HG03097 (cell line): ENCODE results near the gene XRRA1.
"Not testable (repeated sequence)": the region's sequence is repeated elsewhere in the genome, so short reads cannot be mapped to it uniquely, and the experiment has no call there.

ENCODE experiments used
- ATAC-seq: cut with Tn5 transposase; IDR thresholded peaks from one replicate; pipeline ENCODE4 v1.9.1; 2021; ENCODE audit not compliant: unreplicated experiment, low FRiP score

Gene XRRA1

DNA sequence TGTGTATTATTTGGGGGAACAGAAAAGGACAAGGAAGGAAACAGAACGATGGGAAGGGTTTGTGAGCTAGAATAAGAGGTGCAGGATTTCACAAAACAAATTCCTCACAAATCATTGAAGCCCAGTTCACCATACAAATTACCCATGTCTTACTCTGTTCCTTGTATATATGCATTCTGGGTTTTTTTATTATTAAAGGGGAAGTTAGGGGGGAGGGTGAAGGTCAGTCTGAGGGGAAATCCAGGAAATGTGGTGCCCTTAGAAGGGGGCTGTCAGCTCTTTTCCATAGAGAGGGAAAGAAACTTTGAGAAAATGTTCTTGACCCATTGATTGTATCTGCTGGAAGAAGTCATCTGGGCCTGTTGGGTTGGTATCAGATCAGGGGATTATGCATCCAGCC lies 109.4 kb downstream of the XRRA1 start:
- ATAC-seq = no peak

DNA sequence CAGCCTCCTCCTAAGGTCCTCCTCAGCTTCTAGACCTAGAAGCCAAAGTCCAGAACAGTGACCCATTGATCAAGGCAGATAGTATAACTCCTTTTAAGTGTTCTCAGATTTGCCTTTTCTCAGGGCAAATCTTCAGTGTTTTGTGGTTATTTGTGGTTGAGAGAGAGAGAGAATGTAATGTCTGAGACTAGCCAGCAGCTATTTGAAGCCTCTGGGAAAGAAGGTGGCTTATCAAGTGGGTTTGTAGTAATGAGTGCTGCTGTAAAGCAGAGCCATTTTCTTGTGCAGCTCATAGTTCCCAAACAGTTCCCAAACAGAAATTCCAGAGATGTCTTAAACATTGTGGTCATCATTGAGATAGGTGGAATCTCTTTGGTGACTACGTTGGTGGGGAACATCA lies 110.7 kb downstream of the XRRA1 start:
- ATAC-seq = no peak

DNA sequence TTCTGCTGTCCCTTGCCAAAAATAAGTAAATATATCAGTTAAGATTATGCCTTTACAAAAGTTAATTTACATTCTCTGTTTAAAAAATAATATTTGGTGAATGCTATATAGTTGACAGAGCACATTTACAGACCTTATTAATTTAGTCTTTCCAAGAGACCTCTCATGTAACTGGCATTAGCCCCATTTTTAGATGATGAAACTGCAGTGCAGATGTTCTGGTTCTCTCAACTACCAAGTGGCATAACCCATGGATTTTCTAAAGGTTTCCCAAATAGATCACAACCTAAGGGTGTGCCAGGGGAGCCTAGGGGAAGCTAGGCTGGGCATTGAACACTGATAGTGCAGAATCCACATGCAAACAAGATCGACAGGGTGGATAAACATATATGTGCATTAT lies 111.7 kb downstream of the XRRA1 start:
- ATAC-seq = no peak

DNA sequence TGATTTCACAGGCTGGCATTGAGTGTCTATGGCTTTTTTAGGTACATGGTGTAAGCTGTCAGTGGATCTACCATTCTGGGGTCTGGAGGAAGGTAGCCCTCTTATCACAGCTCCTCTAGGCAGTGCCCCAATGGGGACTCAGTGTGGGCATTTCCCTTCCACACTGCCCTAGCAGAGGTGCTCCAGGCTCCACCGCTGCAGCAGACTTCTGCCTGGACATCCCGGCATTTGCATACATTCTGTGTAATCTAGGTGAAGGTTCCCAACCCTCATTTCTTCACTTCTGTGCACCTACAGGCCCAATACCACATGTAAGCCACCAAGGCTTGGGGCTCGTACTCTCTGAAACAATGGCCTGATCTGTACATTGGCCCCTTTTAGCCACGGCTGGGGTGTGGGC lies 122.0 kb downstream of the XRRA1 start:
- no peak for ATAC-seq

DNA sequence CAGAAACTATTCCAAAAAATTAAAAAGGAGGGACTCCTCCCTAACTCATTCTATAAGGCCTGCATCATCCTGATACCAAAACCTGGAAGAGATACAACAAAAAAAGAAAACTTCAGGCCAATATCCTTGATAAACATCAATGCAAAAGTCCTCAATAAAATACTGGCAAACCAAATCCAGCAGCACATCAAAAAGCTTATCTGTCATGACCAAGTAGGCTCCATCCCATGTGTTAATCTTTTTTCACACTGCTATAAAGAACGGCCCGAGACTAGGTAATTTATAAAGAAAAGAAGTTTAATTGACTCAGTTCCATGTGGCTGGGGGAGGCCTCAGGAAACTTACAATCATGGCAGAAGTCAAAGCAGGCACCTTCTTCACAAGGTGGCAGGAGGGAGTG lies 123.3 kb downstream of the XRRA1 start:
- ATAC-seq = not testable (repeated sequence)

DNA sequence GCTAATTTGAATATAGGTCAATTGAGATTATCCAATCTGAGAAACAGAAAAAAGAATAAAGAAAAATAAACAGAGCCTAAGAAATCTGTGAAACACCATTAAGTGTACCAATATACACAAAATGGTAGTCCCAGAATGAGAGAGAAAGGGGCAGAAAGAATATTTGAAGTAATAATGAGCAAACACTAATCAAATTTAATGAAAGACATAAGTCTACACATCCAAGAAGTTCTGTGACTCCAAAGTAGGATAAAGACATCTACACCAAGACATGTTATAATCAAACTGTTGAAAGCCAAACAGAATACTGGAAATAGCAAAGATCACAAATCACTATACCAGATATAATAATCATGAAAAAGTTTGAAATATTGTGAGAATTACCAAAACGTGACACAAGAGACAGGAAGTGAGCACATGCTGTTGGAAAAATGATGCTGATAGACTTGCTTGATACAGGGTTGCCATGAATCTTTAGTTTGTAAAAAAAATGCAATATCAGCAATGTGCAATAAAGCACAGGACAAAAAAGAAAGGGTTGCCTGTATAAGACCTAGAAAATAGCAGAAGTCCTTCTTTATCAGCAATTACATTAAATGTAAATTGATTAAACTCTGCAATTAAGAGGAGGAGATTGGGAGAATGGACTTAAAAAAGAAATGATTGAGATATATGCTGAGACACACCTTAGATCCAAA lies 124.5 kb downstream of the XRRA1 start:
- ATAC-seq = no peak

DNA sequence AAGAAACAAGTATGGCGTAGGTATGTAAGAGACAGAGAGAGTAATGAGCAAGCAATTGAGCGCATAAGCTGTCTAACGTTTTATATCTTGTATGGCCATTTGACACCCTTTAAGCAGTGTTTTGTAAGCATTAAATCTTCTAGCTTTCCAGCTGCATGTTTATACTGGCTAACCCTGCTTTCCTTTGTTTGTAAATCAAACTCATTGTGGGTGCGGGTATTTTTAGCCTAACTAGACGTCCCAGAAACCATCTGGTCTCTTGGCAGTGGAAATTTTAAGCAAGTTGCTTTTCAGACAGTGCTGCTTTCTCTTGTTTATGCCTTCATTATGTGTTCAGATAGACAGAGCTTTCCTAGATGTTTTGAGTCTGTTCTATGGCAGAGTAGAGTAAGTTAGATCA lies 126.7 kb downstream of the XRRA1 start:
- ATAC-seq = no peak

DNA sequence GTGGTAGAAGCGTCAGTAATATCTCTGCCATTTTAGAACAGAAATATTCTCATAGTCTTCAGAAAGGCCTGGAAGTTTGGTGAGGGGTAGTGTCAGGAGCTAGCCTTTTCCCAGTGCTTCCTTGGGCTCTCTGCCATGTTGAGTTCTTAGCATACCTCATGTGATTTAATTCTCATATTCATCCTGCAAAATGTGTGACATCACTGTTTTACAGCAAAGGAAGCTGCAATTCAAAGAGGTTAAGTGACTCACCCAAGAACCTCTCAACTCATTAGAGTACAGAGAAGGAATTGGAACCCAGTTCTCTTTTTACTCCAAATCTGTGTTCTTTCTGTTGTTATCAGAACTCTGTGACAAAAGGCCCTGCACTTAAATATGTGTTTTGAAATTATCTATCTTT lies 128.1 kb downstream of the XRRA1 start:
- no peak for ATAC-seq

DNA sequence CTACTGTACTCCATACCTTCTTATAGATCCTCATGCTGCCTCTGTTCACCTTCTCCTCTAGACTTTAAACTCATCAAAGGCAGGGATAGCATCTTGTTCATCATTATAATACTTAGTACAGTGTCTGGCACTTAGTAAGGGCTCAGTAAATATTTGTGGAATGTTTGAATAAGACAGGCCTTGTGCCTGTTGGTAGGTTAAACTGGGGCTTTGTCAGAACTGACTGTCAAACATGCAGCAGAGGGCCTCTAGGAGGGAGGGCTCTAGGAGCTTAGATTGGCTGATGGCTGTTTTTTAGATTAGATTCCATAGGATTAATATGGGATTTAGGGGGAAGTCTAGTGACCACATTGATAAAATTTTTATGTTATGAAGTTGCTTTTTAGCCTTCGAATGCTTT lies 129.5 kb downstream of the XRRA1 start:
- ATAC-seq = no peak

DNA sequence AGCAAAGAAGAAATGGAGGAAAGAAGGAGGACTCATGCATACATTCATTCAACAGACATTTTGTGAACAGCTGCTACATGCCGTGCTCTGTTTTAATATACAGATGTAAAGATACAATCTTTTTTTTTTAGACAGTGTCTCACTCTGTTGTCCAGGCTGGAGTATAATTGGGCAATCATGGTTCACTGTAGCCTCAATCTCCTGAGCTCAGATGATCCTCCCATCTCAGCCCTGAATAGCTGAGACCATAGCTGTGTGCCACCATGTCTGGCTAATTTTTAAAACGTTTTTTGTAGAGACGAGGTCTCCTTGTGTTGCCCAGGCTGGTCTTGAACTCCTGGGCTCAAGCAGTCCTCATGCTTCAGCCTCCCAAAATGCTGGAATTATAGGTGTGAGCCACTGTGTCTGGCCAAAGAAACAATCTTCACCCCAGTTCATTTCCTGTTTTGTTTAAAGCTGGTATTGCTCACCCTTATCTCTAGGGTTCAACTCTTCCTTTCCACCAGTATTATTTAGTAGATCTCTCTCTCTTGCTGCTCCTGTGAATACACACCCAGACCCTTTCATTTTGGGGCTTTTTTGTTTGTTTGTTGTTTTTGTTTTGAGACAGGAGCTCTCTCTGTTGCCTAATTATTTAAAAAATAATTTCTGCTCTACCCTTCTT lies 130.5 kb downstream of the XRRA1 start:
- no peak for ATAC-seq

DNA sequence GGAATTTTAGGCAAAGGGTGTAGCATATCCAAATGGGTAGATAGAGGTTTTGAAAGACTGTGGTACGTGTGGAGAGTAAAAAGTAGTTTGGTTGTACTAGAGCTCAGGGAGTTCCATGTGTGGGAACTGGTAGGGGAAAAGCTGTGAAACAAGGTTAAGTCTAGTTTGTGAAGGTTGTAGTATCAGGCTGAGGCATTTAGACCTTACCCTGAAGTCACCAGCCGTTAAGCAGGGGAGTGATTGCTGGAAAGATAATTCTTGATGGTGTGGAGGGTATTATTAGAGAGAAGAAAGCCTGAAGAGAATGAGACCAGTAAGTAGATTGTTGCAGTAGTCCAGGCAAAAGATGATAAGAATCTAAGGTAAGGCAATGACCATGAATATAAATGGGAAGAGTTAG lies 132.2 kb downstream of the XRRA1 start:
- no peak for ATAC-seq

DNA sequence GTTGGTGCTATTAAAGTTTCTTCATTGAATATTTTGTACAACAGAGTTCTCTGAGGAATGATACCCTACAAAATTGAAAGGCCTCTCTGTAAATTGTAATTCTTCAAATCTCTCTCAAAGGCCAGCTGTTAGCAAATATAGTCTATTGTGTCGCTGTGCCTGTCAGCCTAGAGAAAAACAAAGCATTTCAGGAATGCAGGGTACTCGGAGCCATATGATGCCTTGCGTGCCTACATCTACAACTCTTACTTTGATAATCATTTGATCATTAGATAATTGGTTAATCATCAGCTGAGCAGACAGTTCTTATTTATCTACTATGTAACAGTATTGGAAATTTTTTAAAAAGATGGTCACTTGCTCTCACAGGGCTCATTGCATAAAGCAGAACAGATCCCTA lies 132.9 kb downstream of the XRRA1 start:
- no peak for ATAC-seq

DNA sequence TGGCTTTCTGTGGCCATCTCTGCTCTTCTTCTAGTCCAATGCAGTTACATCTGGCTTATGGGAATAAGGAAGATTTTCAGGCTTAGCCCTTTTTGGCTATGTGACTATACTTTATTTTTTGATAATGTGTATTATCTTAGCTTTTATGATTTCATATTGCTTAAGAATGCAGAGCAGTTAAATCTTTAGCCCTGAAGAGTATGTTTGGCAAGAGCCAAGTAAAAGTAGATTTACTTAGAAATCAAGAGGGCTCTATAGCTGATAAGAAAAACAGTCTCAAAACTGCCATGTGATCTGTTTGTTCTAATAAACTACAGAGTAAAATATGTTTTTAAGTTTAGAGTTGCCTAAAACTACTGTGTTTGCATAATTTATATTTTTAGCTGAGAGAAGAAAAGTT lies 139.1 kb downstream of the XRRA1 start:
- no peak for ATAC-seq

DNA sequence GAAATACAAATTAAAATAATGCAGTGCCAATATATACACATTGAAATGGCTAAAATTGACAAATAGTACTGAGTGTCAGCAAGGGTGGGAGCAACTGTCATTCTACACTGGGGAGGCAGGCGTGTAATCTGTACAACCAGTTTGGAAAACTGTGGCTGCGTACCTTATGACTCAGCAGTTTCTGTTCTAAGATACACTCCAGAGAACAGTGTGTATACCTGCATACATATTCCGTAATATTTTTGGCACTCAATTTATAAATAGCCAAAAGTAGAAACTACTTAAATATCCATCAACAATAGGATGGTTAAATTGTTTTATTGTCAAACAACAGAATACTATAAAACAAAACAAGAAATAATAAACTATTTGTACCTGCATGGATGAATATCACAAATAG lies 142.6 kb downstream of the XRRA1 start:
- ATAC-seq = no peak

DNA sequence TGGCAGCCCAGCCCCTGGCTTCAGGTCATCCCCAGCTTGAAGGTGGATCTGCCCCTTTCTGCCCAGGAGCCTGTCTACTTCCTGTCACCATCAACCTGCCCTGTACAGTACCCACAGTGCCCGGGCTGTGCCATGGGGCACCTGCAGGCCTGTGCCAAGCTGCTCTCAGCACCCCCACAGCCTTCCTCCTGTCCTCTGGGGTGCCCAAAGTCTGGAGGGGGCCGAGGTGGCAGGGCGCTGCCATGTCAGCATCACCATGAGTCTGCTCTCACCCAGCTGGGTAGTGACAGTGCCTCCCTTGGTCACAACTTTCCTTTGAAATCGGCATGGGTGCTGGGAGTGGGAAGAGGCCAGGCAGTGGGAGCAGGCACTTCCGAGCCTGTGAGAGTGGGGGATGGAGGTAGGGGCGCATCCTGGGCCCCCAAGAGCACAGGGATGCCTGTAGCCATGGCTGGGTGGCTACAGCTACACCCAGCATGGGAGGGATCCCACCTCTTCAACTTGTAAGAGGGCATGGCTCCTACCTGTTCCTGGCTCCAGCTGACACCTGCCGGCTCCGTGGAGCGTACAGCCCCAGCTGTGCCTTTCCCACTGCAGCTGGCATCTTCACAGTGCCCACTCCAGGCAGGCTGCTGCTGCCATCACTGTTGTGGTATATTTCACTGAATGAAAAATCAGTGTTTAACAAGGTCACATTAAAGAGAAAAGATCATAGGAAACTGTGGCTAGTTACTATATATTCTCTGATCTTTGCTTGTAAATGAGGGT lies 157.4 kb downstream of the XRRA1 start:
- ATAC-seq = no peak
